H1 (cell line): ENCODE results near the gene MRPL41. TPM values are rescaled to one million over a fixed set of nuclear protein-coding genes. Genes with fewer than 3 reads are reported as not detected.

Experiments
- CEBPB ChIP-seq: IDR thresholded peaks from 2 replicates; pipeline ENCODE4 v1.6.1; 2012; ENCODE audit warnings: low read depth, low read length
- KDM1A ChIP-seq: fragments of 200-600, 300-600 bp; sonication (generic); IDR thresholded peaks from 2 replicates; pipeline ENCODE4 v1.7.1; 2016; ENCODE audit warnings: mild to moderate bottlenecking, low read length, borderline replicate concordance
- PHF8 ChIP-seq: fragments of 200-600 bp; sonication (generic); conservative IDR thresholded peaks from 2 replicates; pipeline ENCODE4 v1.7.1; 2012; ENCODE audit warnings: low read depth, mild to moderate bottlenecking, inconsistent platforms, low read length, moderate library complexity
- RXRA ChIP-seq: IDR thresholded peaks from 2 replicates; pipeline ENCODE4 v1.6.1; 2011; ENCODE audit warnings: low read depth, mild to moderate bottlenecking, low read length, moderate library complexity; ENCODE audit not compliant: insufficient read depth
- SIRT6 ChIP-seq: IDR thresholded peaks from one replicate; pipeline ENCODE4 v1.7.1; 2012; ENCODE audit warnings: low read length, inconsistent platforms
- ZNF274 ChIP-seq: IDR thresholded peaks from 2 replicates; pipeline ENCODE4 v1.7.0; 2012; ENCODE audit warnings: low read length, borderline replicate concordance; ENCODE audit errors: extremely low read depth
- polyA plus RNA-seq, 7 experiments: library from polyadenylated mRNA; depleted of rRNA in 3 of 7; stranded (reverse) in 5 of 7; unstranded in 2 of 7; fragments of >200 nt in 5 of 7; fragments of 200-250 nt in 2 of 7; gene quantifications; 1 replicate in 5 of 7; 2 replicates in 1 of 7; 4 replicates in 1 of 7; pipeline versions ENCODE4 v1.2.1 to v1.2.3, GENCODE V29; 2011 to 2013; ENCODE audit warnings: missing spikeins in 2 of 7, mixed read lengths in 2 of 7
- total RNA-seq: library from RNA; stranded (reverse); fragmentation: NEBNext Ultra II Directional; extraction: Animal tissue kit (Norgen Biotek cat#: 25700); gene quantifications from 2 replicates; pipeline ENCODE4 v1.2.1, GENCODE V29; 2021
- TF ChIP-seq, protein P1 (sequence below): IDR thresholded peaks from 2 replicates; pipeline ENCODE4 v1.6.1; 2012; ENCODE audit warnings: inconsistent platforms
- TF ChIP-seq, protein P2 (sequence below): fragments of 300-600 bp; sonication (generic); IDR thresholded peaks from 2 replicates; pipeline ENCODE4 v1.7.1; 2012; ENCODE audit warnings: low read length, moderate library complexity, mild to moderate bottlenecking, inconsistent platforms; ENCODE audit not compliant: insufficient replicate concordance
- TF ChIP-seq, protein P3 (sequence below): IDR thresholded peaks from 2 replicates; pipeline ENCODE4 v1.6.1; 2011; ENCODE audit warnings: low read length, improper control_type of control experiment

Gene MRPL41
- total and polyA plus RNA-seq, 2 of the 8 experiments (the other 6 are each of a cell fraction or from before 2014, with no cell fraction given): 47.2 to 58.1 TPM

DNA sequence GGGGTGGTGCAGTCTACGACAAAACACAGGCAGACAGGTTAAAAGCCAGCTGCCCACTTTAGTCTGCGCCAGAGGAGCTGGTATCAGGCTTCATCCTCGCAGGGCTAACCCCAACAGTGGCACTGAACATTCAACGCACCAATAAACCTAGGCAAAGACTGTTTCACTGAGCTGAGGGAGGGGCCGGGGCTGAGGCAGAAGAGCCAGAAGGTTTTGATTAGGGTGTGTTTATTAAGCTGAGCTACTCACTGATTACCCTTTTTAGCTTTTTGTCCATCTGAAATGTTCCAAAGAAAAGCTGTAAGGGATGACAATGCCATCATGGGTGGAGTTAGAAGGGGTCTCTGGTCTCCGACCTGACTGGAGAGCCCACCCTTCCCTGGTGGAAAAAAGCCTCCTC, 37.2 kb downstream of the MRPL41 start (continued):
- TF ChIP-seq, protein P1, sequence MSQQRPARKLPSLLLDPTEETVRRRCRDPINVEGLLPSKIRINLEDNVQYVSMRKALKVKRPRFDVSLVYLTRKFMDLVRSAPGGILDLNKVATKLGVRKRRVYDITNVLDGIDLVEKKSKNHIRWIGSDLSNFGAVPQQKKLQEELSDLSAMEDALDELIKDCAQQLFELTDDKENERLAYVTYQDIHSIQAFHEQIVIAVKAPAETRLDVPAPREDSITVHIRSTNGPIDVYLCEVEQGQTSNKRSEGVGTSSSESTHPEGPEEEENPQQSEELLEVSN: no peak
- TF ChIP-seq, protein P2, sequence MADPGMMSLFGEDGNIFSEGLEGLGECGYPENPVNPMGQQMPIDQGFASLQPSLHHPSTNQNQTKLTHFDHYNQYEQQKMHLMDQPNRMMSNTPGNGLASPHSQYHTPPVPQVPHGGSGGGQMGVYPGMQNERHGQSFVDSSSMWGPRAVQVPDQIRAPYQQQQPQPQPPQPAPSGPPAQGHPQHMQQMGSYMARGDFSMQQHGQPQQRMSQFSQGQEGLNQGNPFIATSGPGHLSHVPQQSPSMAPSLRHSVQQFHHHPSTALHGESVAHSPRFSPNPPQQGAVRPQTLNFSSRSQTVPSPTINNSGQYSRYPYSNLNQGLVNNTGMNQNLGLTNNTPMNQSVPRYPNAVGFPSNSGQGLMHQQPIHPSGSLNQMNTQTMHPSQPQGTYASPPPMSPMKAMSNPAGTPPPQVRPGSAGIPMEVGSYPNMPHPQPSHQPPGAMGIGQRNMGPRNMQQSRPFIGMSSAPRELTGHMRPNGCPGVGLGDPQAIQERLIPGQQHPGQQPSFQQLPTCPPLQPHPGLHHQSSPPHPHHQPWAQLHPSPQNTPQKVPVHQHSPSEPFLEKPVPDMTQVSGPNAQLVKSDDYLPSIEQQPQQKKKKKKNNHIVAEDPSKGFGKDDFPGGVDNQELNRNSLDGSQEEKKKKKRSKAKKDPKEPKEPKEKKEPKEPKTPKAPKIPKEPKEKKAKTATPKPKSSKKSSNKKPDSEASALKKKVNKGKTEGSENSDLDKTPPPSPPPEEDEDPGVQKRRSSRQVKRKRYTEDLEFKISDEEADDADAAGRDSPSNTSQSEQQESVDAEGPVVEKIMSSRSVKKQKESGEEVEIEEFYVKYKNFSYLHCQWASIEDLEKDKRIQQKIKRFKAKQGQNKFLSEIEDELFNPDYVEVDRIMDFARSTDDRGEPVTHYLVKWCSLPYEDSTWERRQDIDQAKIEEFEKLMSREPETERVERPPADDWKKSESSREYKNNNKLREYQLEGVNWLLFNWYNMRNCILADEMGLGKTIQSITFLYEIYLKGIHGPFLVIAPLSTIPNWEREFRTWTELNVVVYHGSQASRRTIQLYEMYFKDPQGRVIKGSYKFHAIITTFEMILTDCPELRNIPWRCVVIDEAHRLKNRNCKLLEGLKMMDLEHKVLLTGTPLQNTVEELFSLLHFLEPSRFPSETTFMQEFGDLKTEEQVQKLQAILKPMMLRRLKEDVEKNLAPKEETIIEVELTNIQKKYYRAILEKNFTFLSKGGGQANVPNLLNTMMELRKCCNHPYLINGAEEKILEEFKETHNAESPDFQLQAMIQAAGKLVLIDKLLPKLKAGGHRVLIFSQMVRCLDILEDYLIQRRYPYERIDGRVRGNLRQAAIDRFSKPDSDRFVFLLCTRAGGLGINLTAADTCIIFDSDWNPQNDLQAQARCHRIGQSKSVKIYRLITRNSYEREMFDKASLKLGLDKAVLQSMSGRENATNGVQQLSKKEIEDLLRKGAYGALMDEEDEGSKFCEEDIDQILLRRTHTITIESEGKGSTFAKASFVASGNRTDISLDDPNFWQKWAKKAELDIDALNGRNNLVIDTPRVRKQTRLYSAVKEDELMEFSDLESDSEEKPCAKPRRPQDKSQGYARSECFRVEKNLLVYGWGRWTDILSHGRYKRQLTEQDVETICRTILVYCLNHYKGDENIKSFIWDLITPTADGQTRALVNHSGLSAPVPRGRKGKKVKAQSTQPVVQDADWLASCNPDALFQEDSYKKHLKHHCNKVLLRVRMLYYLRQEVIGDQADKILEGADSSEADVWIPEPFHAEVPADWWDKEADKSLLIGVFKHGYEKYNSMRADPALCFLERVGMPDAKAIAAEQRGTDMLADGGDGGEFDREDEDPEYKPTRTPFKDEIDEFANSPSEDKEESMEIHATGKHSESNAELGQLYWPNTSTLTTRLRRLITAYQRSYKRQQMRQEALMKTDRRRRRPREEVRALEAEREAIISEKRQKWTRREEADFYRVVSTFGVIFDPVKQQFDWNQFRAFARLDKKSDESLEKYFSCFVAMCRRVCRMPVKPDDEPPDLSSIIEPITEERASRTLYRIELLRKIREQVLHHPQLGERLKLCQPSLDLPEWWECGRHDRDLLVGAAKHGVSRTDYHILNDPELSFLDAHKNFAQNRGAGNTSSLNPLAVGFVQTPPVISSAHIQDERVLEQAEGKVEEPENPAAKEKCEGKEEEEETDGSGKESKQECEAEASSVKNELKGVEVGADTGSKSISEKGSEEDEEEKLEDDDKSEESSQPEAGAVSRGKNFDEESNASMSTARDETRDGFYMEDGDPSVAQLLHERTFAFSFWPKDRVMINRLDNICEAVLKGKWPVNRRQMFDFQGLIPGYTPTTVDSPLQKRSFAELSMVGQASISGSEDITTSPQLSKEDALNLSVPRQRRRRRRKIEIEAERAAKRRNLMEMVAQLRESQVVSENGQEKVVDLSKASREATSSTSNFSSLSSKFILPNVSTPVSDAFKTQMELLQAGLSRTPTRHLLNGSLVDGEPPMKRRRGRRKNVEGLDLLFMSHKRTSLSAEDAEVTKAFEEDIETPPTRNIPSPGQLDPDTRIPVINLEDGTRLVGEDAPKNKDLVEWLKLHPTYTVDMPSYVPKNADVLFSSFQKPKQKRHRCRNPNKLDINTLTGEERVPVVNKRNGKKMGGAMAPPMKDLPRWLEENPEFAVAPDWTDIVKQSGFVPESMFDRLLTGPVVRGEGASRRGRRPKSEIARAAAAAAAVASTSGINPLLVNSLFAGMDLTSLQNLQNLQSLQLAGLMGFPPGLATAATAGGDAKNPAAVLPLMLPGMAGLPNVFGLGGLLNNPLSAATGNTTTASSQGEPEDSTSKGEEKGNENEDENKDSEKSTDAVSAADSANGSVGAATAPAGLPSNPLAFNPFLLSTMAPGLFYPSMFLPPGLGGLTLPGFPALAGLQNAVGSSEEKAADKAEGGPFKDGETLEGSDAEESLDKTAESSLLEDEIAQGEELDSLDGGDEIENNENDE: no peak
- no peak for TF ChIP-seq CEBPB
- TF ChIP-seq KDM1A: no peak
- TF ChIP-seq SIRT6: no peak
- TF ChIP-seq, protein P3, sequence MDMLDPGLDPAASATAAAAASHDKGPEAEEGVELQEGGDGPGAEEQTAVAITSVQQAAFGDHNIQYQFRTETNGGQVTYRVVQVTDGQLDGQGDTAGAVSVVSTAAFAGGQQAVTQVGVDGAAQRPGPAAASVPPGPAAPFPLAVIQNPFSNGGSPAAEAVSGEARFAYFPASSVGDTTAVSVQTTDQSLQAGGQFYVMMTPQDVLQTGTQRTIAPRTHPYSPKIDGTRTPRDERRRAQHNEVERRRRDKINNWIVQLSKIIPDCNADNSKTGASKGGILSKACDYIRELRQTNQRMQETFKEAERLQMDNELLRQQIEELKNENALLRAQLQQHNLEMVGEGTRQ: no peak
- TF ChIP-seq ZNF274: no peak
- TF ChIP-seq PHF8: no peak
- TF ChIP-seq RXRA: no peak
